PFSK-1 (cell line): ENCODE data around the gene AKT2.

ENCODE experiments used
- POLR2AphosphoS5 ChIP-seq: IDR thresholded peaks from 2 replicates; pipeline ENCODE4 v1.6.1; 2012; ENCODE audit warnings: low read depth, mild to moderate bottlenecking, control low read depth, low read length, moderate library complexity
- TAF1 ChIP-seq: IDR thresholded peaks from 2 replicates; pipeline ENCODE4 v1.6.1; 2012; ENCODE audit warnings: low read length, control low read depth, borderline replicate concordance; ENCODE audit not compliant: insufficient read depth

GRCh38 chr19:40240332-40240731 is 44.8 kb downstream of the AKT2 start:
- no peak for TF ChIP-seq TAF1
- TF ChIP-seq POLR2AphosphoS5: no peak
